IMR-90 (cell line): ENCODE data around the gene KRTAP10-5. TPM values are rescaled to one million over a fixed set of nuclear protein-coding genes. Genes with fewer than 3 reads are reported as not detected.

Experiments
- ATAC-seq: fragments of 200-7000 bp; cut with Tn5 transposase; 2 replicates; pipeline ENCODE4 v1.9.1; 2020; ENCODE audit warnings: low read depth, mild to moderate bottlenecking, moderate library complexity
- BruUV-seq: library from RNA; stranded (reverse); fragments of 400-500 nt; replicated peaks from 2 replicates; lab custom pipeline; 2021; lab: Mats Ljungman, UMichigan
- CTCF ChIA-PET: fragments of 300-600 bp; formaldehyde crosslinking; extraction: SDS; loops from one replicate; lab custom pipeline; 2021; ENCODE audit warnings: antibody characterized with exemption; lab: Yijun Ruan, JAX
- POLR2A ChIA-PET: fragments of 300-600 bp; sonication (Branson Sonifier 250); formaldehyde crosslinking; loops from one replicate; lab custom pipeline; 2022; ENCODE audit warnings: antibody characterized with exemption; ENCODE audit not compliant: unreplicated experiment; lab: Charles Lee
- DNase-seq: peaks from one replicate; pipeline ENCODE4 v3.0.0; 2013
- H2AFZ ChIP-seq: replicated peaks from 2 replicates; pipeline ENCODE3; 2013; ENCODE audit warnings: low read length, mild to moderate bottlenecking; ENCODE audit not compliant: poor library complexity
- H2AK5ac ChIP-seq: 2 replicates; pipeline ENCODE4 v1.6.1; 2013; ENCODE audit warnings: low read depth, low read length, inconsistent platforms
- H2AK9ac ChIP-seq: replicated peaks from 2 replicates; pipeline ENCODE3; 2013; ENCODE audit warnings: mild to moderate bottlenecking, low read depth, low read length, moderate library complexity; ENCODE audit not compliant: poor library complexity
- H2BK120ac ChIP-seq: 2 replicates; pipeline ENCODE4 v1.6.1; 2013; ENCODE audit warnings: low read depth, low read length, inconsistent platforms
- H2BK15ac ChIP-seq: 3 replicates; pipeline ENCODE4 v1.6.1; 2013; ENCODE audit warnings: low read depth, low read length, inconsistent platforms
- H2BK20ac ChIP-seq: 2 replicates; pipeline ENCODE4 v1.6.1; 2013; ENCODE audit warnings: low read depth, mild to moderate bottlenecking, inconsistent platforms, low read length, moderate library complexity
- H2BK5ac ChIP-seq: 2 replicates; pipeline ENCODE4 v1.6.1; 2013; ENCODE audit warnings: mild to moderate bottlenecking, low read depth, low read length, inconsistent platforms; ENCODE audit not compliant: poor library complexity, severe bottlenecking
- H3K14ac ChIP-seq: replicated peaks from 2 replicates; pipeline ENCODE4 v1.6.1; 2013; ENCODE audit warnings: low read depth, low read length, inconsistent platforms
- H3K18ac ChIP-seq: 2 replicates; pipeline ENCODE4 v1.6.1; 2013; ENCODE audit warnings: low read depth, low read length, control low read depth
- H3K23ac ChIP-seq: 2 replicates; pipeline ENCODE4 v1.6.1; 2013; ENCODE audit warnings: low read depth, low read length, inconsistent platforms
- H3K27ac ChIP-seq: 2 replicates; pipeline ENCODE4 v1.5.1; 2013; ENCODE audit warnings: mild to moderate bottlenecking, control low read depth, low read length; ENCODE audit not compliant: insufficient read depth
- H3K27me3 ChIP-seq: 2 replicates; pipeline ENCODE4 v1.6.1; 2013; ENCODE audit warnings: low read length; ENCODE audit not compliant: control insufficient read depth, insufficient read depth
- H3K36me3 ChIP-seq: 2 replicates; pipeline ENCODE4 v1.6.1; 2013; ENCODE audit warnings: low read length, mixed read lengths; ENCODE audit not compliant: control insufficient read depth, insufficient read depth
- H3K4ac ChIP-seq: 2 replicates; pipeline ENCODE4 v1.6.1; 2013; ENCODE audit warnings: low read depth, low read length, inconsistent platforms
- H3K4me1 ChIP-seq: 2 replicates; pipeline ENCODE4 v1.6.1; 2013; ENCODE audit warnings: low read length, mixed read lengths; ENCODE audit not compliant: control insufficient read depth, insufficient read depth
- H3K4me2 ChIP-seq: 2 replicates; pipeline ENCODE4 v1.6.1; 2013; ENCODE audit warnings: low read depth, mild to moderate bottlenecking, control low read depth, low read length, moderate library complexity
- H3K4me3 ChIP-seq: 2 replicates; pipeline ENCODE4 v1.5.1; 2013; ENCODE audit warnings: low read depth, mild to moderate bottlenecking, control low read depth, low read length, moderate library complexity; ENCODE audit not compliant: insufficient read depth
- H3K56ac ChIP-seq: 2 replicates; pipeline ENCODE4 v1.6.1; 2013; ENCODE audit warnings: low read length, inconsistent platforms; ENCODE audit not compliant: insufficient read depth; ENCODE audit errors: extremely low read depth
- H3K79me1 ChIP-seq, 2 experiments: 2 replicates each; pipeline ENCODE4 v1.6.1; 2013; ENCODE audit warnings: low read length in 2 of 2, inconsistent platforms in 1 of 2, low read depth in 1 of 2
- H3K9ac ChIP-seq: 2 replicates; pipeline ENCODE4 v1.6.1; 2013; ENCODE audit warnings: low read depth, low read length, control low read depth
- H3K9me1 ChIP-seq: 2 replicates; pipeline ENCODE4 v1.6.1; 2013; ENCODE audit warnings: low read length, inconsistent platforms; ENCODE audit not compliant: insufficient read depth
- H3K9me3 ChIP-seq: 2 replicates; pipeline ENCODE4 v1.6.1; 2013; ENCODE audit warnings: low read length; ENCODE audit not compliant: control insufficient read depth, insufficient read depth
- H4K20me1 ChIP-seq: 2 replicates; pipeline ENCODE4 v1.6.1; 2013; ENCODE audit warnings: low read length, inconsistent platforms; ENCODE audit not compliant: insufficient read depth
- H4K5ac ChIP-seq: 2 replicates; pipeline ENCODE4 v1.6.1; 2013; ENCODE audit warnings: mild to moderate bottlenecking, low read depth, low read length, control low read depth
- H4K8ac ChIP-seq, 2 experiments: 2 replicates each; pipeline ENCODE4 v1.6.1; 2013; ENCODE audit warnings: low read depth in 2 of 2, low read length in 2 of 2, control low read depth in 1 of 2, inconsistent platforms in 1 of 2
- H4K91ac ChIP-seq: 2 replicates; pipeline ENCODE4 v1.6.1; 2013; ENCODE audit warnings: low read depth, low read length, inconsistent platforms; ENCODE audit not compliant: insufficient read depth
- FOS ChIP-seq: fragments of 150-350 bp; IDR thresholded peaks from 2 replicates; pipeline ENCODE4 v1.6.1; 2016; ENCODE audit warnings: low read depth, low read length
- MAFK ChIP-seq: IDR thresholded peaks from 2 replicates; pipeline ENCODE4 v1.6.1; 2012; ENCODE audit warnings: low read depth, low read length, improper control_type of control experiment
- MAZ ChIP-seq: IDR thresholded peaks from 2 replicates; pipeline ENCODE4 v1.6.1; 2012; ENCODE audit warnings: low read depth, mild to moderate bottlenecking, low read length, improper control_type of control experiment, moderate library complexity, borderline replicate concordance
- MXI1 ChIP-seq: IDR thresholded peaks from 2 replicates; pipeline ENCODE4 v1.6.1; 2012; ENCODE audit warnings: low read depth, mild to moderate bottlenecking, low read length, moderate library complexity, borderline replicate concordance
- NFE2L2 ChIP-seq: fragments of 150-350 bp; IDR thresholded peaks from 2 replicates; pipeline ENCODE4 v1.6.1; 2016; ENCODE audit warnings: low read depth, mild to moderate bottlenecking, low read length
- RAD21 ChIP-seq: IDR thresholded peaks from 2 replicates; pipeline ENCODE4 v1.6.1; 2012; ENCODE audit warnings: low read length, improper control_type of control experiment
- RCOR1 ChIP-seq: IDR thresholded peaks from 2 replicates; pipeline ENCODE4 v1.6.1; 2012; ENCODE audit warnings: mild to moderate bottlenecking, low read length, improper control_type of control experiment; ENCODE audit not compliant: insufficient replicate concordance
- SMC3 ChIP-seq: fragments of 150-350 bp; IDR thresholded peaks from 2 replicates; pipeline ENCODE4 v1.6.1; 2016; ENCODE audit warnings: low read depth, mild to moderate bottlenecking, antibody characterized with exemption, low read length, moderate library complexity
- WGBS, 2 experiments: methylation state at CpG; one replicate each; pipeline versions ENCODE4 v1.1.5 to v1.1.7; 2013; ENCODE audit warnings: missing lambda C conversion rate in 2 of 2; ENCODE audit not compliant: insufficient read length in 1 of 2; ENCODE audit errors: extremely low coverage in 2 of 2; 5-methylcytosine and 5-hydroxymethylcytosine counted together
- dilution Hi-C: fragments of 300-500 bp; cut with HindIII; formaldehyde crosslinking; loops from one replicate; pipeline ENCODE4 v1.14.3; 2018; ENCODE audit warnings: low sequenced_read_pairs; ENCODE audit not compliant: unreplicated experiment
- in situ Hi-C: fragments of 300-500 bp; cut with MboI; formaldehyde crosslinking; loops from 3 replicates; pipeline ENCODE4 v1.14.3; 2019; ENCODE audit warnings: low sequenced_read_pairs, inconsistent platforms, mixed read lengths
- intact Hi-C: fragments of 100-400 bp; cut with micrococcal nuclease; formaldehyde crosslinking; loops from 2 replicates; pipeline ENCODE4 v1.10.0; 2022
- polyA plus RNA-seq, 3 experiments: library from polyadenylated mRNA; depleted of rRNA; stranded (reverse); fragments of >200 nt; gene quantifications; 2 replicates each; pipeline ENCODE4 v1.2.3, GENCODE V29; 2012; ENCODE audit warnings: low replicate concordance in 1 of 3
- total RNA-seq: library from RNA; depleted of rRNA; stranded (reverse); fragments of >200 nt; gene quantifications from 2 replicates; pipeline ENCODE4 v1.2.3, GENCODE V29; 2012
- TF ChIP-seq, protein P1 (sequence below): fragments of 150-350 bp; IDR thresholded peaks from 2 replicates; pipeline ENCODE4 v1.6.1; 2017; ENCODE audit warnings: mild to moderate bottlenecking, antibody characterized with exemption, low read length, low read depth

The KRTAP10-5 gene
- total and polyA plus RNA-seq, 2 of the 4 experiments (the other 2 are of a cell fraction), result not detected

DNA sequence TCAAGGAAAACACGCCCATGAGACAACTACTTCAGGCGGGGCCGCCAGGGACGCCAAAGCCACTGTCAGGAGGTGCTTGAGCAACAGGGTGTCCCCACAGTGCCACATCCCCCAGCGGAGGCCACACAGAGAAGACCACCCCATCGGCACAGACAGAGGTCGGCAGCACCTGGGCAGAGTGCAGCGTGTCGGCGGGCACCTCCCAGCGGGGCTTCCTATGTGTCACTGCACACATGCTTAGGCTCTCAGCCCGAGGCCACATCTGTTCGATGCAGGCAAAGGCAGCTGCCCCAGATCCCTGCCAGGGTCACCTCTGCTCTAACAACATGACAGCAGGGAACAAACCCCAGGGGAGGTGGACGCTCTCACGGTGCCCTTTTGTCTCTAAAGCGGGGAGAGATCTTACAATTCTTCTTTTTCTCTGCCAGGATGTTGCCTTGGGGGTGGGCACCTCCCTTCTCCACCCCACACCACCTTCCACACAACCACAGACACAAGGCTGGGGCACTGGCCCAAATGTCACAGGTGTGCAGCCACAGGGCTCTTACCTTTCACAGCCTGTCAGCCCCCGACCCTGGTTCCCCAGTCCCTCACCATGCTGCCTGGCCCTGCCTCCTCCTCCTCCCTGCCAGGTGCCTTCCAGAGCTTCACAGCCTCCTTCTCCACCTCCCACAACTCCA is 35.6 kb upstream of the KRTAP10-5 start:
- POLR2A ChIA-PET, result no interaction called here

More for the DNA sequence above, 35.6 kb upstream of the KRTAP10-5 start:
- H3K9me1 ChIP-seq, result no peaks in the 10 kb centered on the region
- 61% methylated on average over 11 of the region's 17 CpGs; no CpG with 5 or more reads in 1 of the 2 experiments for WGBS, 2 experiments
- H3K18ac ChIP-seq, result no peak overlapping the region
- no peak overlapping the region for H2BK20ac ChIP-seq
- no peak overlapping the region for H4K8ac ChIP-seq
- DNase-seq (no peak), ATAC-seq (no peak)
- H3K36me3 ChIP-seq, result no peaks in the 10 kb centered on the region
- no peak overlapping the region for H3K14ac ChIP-seq
- TF ChIP-seq MAZ, result no peak
- no peak for TF ChIP-seq MXI1
- no peak for TF ChIP-seq MAFK
- TF ChIP-seq, protein P1, sequence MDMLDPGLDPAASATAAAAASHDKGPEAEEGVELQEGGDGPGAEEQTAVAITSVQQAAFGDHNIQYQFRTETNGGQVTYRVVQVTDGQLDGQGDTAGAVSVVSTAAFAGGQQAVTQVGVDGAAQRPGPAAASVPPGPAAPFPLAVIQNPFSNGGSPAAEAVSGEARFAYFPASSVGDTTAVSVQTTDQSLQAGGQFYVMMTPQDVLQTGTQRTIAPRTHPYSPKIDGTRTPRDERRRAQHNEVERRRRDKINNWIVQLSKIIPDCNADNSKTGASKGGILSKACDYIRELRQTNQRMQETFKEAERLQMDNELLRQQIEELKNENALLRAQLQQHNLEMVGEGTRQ, result no peak
- no peak for TF ChIP-seq NFE2L2
- TF ChIP-seq RCOR1, result no peak
- TF ChIP-seq SMC3, result no peak
- no peak for TF ChIP-seq RAD21
- no peak for TF ChIP-seq FOS
- in situ Hi-C loops, result no loop called here
- no peak overlapping the region for H2BK15ac ChIP-seq
- no peak overlapping the region for H3K27ac ChIP-seq
- no peak overlapping the region for H2BK5ac ChIP-seq
- H4K5ac ChIP-seq, result no peak overlapping the region
- H3K4ac ChIP-seq, result no peak overlapping the region
- no peak overlapping the region for H2AFZ ChIP-seq
- peaks cover 3% of the 10 kb centered on the region; the same call in 1 of the 2 replicates for H3K27me3 ChIP-seq
- no peaks in the 10 kb centered on the region for H3K4me1 ChIP-seq
- H3K23ac ChIP-seq, result no peak overlapping the region
- H2AK9ac ChIP-seq, result no peak overlapping the region
- BruUV-seq, result no TSS peak
- no peak overlapping the region for H4K91ac ChIP-seq
- no peak overlapping the region for H3K4me2 ChIP-seq
- H3K9me3 ChIP-seq, result peaks cover 13% of the 10 kb centered on the region
- dilution Hi-C loops, result no loop called here
- no peaks in the 10 kb centered on the region for H4K20me1 ChIP-seq
- intact Hi-C loops, result no loop called here
- H3K79me1 ChIP-seq, result no peaks in the 10 kb centered on the region
- no peak overlapping the region for H3K56ac ChIP-seq
- CTCF ChIA-PET, result no interaction called here
- no peak overlapping the region for H2BK120ac ChIP-seq
- H3K9ac ChIP-seq, result no peak overlapping the region
- no peak overlapping the region for H2AK5ac ChIP-seq
- no peak overlapping the region for H3K4me3 ChIP-seq
